ENCODE results near the gene UBE2D2.

UBE2D2 gene

GRCh38 chr5:139651853-139652787 is 91.0 kb downstream of the UBE2D2 start:
- H3K4me3 ChIP-seq (ENCODE audit: low read depth, low read length, poor library complexity, severe bottlenecking), result peak overlapping the region; percentile 98
- H2AFZ ChIP-seq (ENCODE audit: low read length), result no peak overlapping the region

GRCh38 chr5:139652788-139653241 is 91.7 kb downstream of the UBE2D2 start:
- Histone ChIP-seq H3K27ac (ENCODE audit: low read depth, low read length, poor library complexity, severe bottlenecking) (peak overlapping the region; percentile 80), H4K20me1 (ENCODE audit: insufficient read depth, low read length) (no peaks in the 10 kb centered on the region), H3K9me2 (ENCODE audit: low read depth, low read length) (no peaks in the 10 kb centered on the region), H2AFZ (ENCODE audit: low read length) (no peak overlapping the region), H3K27me3 (ENCODE audit: insufficient read depth, low read length) (no peaks in the 10 kb centered on the region), H3K4me2 (ENCODE audit: low read length) (peak overlapping the region; percentile 89), H3K9me3 (ENCODE audit: low read length) (no peaks in the 10 kb centered on the region), H3K4me1 (ENCODE audit: insufficient read depth, low read length, severe bottlenecking) (peaks cover 75% of the 10 kb centered on the region), H3F3A (ENCODE audit: insufficient read depth, low read length) (no peaks in the 10 kb centered on the region), H3K9ac (ENCODE audit: low read length) (peak overlapping the region; percentile 48), H3K36me3 (ENCODE audit: insufficient read depth, low read length) (peaks cover 14% of the 10 kb centered on the region; the same call in 1 of the 2 replicates), H3K79me2 (ENCODE audit: insufficient read depth, low read length) (peaks cover 84% of the 10 kb centered on the region), H3K4me3 (ENCODE audit: low read depth, low read length, poor library complexity, severe bottlenecking) (peak overlapping the region; percentile 98)
- TF ChIP-seq, protein P1, sequence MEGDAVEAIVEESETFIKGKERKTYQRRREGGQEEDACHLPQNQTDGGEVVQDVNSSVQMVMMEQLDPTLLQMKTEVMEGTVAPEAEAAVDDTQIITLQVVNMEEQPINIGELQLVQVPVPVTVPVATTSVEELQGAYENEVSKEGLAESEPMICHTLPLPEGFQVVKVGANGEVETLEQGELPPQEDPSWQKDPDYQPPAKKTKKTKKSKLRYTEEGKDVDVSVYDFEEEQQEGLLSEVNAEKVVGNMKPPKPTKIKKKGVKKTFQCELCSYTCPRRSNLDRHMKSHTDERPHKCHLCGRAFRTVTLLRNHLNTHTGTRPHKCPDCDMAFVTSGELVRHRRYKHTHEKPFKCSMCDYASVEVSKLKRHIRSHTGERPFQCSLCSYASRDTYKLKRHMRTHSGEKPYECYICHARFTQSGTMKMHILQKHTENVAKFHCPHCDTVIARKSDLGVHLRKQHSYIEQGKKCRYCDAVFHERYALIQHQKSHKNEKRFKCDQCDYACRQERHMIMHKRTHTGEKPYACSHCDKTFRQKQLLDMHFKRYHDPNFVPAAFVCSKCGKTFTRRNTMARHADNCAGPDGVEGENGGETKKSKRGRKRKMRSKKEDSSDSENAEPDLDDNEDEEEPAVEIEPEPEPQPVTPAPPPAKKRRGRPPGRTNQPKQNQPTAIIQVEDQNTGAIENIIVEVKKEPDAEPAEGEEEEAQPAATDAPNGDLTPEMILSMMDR (IDR thresholded peaks at IDR 0.05; ENCODE audit: low read length), result no peak
- TF ChIP-seq EZH2 (IDR thresholded peaks at IDR 0.05; ENCODE audit: borderline replicate concordance, low read length), result no peak

More at GRCh38 chr5:139651853-139652787, 91.0 kb downstream of the UBE2D2 start:
- Histone ChIP-seq H3K9me3 (ENCODE audit: low read length) (no peaks in the 10 kb centered on the region), H3K79me2 (ENCODE audit: insufficient read depth, low read length) (peaks cover 79% of the 10 kb centered on the region), H3K9me2 (ENCODE audit: low read depth, low read length) (no peaks in the 10 kb centered on the region), H3K4me2 (ENCODE audit: low read length) (peak overlapping the region; percentile 89), H3F3A (ENCODE audit: insufficient read depth, low read length) (no peaks in the 10 kb centered on the region), H3K36me3 (ENCODE audit: insufficient read depth, low read length) (peaks cover 14% of the 10 kb centered on the region; the same call in 1 of the 2 replicates), H3K4me1 (ENCODE audit: insufficient read depth, low read length, severe bottlenecking) (peaks cover 75% of the 10 kb centered on the region), H3K9ac (ENCODE audit: low read length) (peak overlapping the region; percentile 98), H3K27me3 (ENCODE audit: insufficient read depth, low read length) (no peaks in the 10 kb centered on the region), H3K27ac (ENCODE audit: low read depth, low read length, poor library complexity, severe bottlenecking) (peak overlapping the region; percentile 94), H4K20me1 (ENCODE audit: insufficient read depth, low read length) (no peaks in the 10 kb centered on the region)
- no peak for TF ChIP-seq EZH2 (IDR thresholded peaks at IDR 0.05; ENCODE audit: borderline replicate concordance, low read length)
- TF ChIP-seq, protein P1 (IDR thresholded peaks at IDR 0.05; ENCODE audit: low read length), result no peak

GRCh38 chr5:139653616-139654015 is 92.5 kb downstream of the UBE2D2 start:
- Histone ChIP-seq H3K27ac (ENCODE audit: low read depth, low read length, poor library complexity, severe bottlenecking) (peak overlapping the region; percentile 80), H3F3A (ENCODE audit: insufficient read depth, low read length) (no peaks in the 10 kb centered on the region), H3K4me3 (ENCODE audit: low read depth, low read length, poor library complexity, severe bottlenecking) (peak overlapping the region; percentile 98), H2AFZ (ENCODE audit: low read length) (no peak overlapping the region), H3K4me1 (ENCODE audit: insufficient read depth, low read length, severe bottlenecking) (peaks cover 81% of the 10 kb centered on the region), H3K9ac (ENCODE audit: low read length) (peak overlapping the region; percentile 48; the same call in 1 of the 2 replicates), H3K9me2 (ENCODE audit: low read depth, low read length) (no peaks in the 10 kb centered on the region), H3K79me2 (ENCODE audit: insufficient read depth, low read length) (peaks cover 92% of the 10 kb centered on the region), H3K36me3 (ENCODE audit: insufficient read depth, low read length) (peaks cover 14% of the 10 kb centered on the region; the same call in 1 of the 2 replicates), H3K4me2 (ENCODE audit: low read length) (peak overlapping the region; percentile 89), H3K9me3 (ENCODE audit: low read length) (no peaks in the 10 kb centered on the region), H4K20me1 (ENCODE audit: insufficient read depth, low read length) (no peaks in the 10 kb centered on the region), H3K27me3 (ENCODE audit: insufficient read depth, low read length) (no peaks in the 10 kb centered on the region)
- no peak for TF ChIP-seq EZH2 (IDR thresholded peaks at IDR 0.05; ENCODE audit: borderline replicate concordance, low read length)
- TF ChIP-seq, protein P1 (IDR thresholded peaks at IDR 0.05; ENCODE audit: low read length), result no peak
